Measurements from ENCODE around the gene KRTAP5-6. TPM values are rescaled to one million over a fixed set of nuclear protein-coding genes. Genes with fewer than 3 reads are reported as not detected.

The KRTAP5-6 gene
- total RNA-seq, 1 experiment from 2014 or later: not detected

DNA sequence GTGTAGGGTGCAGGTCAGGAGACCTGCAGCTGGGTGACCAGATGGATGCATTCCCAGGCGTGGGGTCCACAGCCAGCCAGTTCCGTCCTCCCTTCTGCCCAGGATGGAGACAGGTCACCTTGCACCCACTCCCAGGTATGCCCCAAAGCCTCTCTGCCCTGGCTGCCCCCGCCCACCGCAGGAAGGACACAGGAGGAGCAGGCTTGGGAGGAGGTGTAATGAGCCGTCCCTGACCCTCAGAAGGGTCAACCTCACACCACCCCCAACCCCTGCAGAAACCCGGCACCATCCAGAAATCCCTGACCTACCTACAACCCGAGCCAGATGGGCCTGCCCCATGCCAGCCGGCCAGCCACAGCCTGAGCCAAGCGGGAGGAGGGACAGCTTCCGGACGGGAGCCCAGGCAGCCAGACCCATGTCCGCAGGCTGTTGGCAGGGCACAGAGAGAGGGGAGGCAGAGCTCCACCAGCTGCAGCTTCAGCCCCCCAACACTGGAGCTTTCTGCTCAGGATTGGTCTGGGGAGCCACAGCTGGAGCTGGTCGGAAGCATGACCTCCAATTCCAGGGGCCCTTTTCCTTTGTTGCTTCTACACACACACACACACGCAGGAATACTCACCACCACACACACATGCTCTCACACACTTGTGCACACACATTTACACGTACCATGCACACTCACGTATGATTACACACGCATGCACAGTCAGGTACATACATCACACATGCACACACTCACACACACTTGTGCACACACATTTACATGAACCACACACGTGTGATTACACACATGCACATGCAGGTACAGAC is 48.1 kb downstream of the KRTAP5-6 start:
- CTCF ChIA-PET: no interaction called here
- DNase-seq (no peak), ATAC-seq (no peak)
- Histone ChIP-seq H3K36me3 (ENCODE audit: low read depth, low read length) (no peaks in the 10 kb centered on the region), H3K9me3 (ENCODE audit: low read length) (no peaks in the 10 kb centered on the region), H3K9me2 (replicated peaks; ENCODE audit: low read length) (no peaks in the 10 kb centered on the region), H4K20me1 (ENCODE audit: low read length) (no peaks in the 10 kb centered on the region), H3K27me3 (ENCODE audit: low read length) (peaks cover 7% of the 10 kb centered on the region; the same call in 1 of the 2 replicates), H3K9ac (ENCODE audit: low read length) (no peak overlapping the region), H3F3A (ENCODE audit: low read length, unreplicated experiment) (no peaks in the 10 kb centered on the region), H3K4me1 (ENCODE audit: insufficient read depth, low read length) (no peaks in the 10 kb centered on the region), H2AFZ (ENCODE audit: low read length) (no peak overlapping the region), H3K27ac (ENCODE audit: low read length) (no peak overlapping the region), H3K79me2 (ENCODE audit: low read length) (no peaks in the 10 kb centered on the region), H3K4me2 (ENCODE audit: low read length) (no peak overlapping the region), H3K4me3 (ENCODE audit: low read length) (no peak overlapping the region)
- no TSS peak for BruUV-seq (replicated peaks)
- no peak for TF ChIP-seq EZH2 (IDR thresholded peaks at IDR 0.05; ENCODE audit: low read length, unreplicated experiment)
- TF ChIP-seq, protein P1, sequence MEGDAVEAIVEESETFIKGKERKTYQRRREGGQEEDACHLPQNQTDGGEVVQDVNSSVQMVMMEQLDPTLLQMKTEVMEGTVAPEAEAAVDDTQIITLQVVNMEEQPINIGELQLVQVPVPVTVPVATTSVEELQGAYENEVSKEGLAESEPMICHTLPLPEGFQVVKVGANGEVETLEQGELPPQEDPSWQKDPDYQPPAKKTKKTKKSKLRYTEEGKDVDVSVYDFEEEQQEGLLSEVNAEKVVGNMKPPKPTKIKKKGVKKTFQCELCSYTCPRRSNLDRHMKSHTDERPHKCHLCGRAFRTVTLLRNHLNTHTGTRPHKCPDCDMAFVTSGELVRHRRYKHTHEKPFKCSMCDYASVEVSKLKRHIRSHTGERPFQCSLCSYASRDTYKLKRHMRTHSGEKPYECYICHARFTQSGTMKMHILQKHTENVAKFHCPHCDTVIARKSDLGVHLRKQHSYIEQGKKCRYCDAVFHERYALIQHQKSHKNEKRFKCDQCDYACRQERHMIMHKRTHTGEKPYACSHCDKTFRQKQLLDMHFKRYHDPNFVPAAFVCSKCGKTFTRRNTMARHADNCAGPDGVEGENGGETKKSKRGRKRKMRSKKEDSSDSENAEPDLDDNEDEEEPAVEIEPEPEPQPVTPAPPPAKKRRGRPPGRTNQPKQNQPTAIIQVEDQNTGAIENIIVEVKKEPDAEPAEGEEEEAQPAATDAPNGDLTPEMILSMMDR (conservative IDR thresholded peaks at IDR 0.05; ENCODE audit: low read depth, low read length): no peak
- TF ChIP-seq EZH2phosphoT487 (IDR thresholded peaks at IDR 0.05; ENCODE audit: borderline replicate concordance, low read length): no peak
- intact Hi-C loops (cut with micrococcal nuclease): no loop called here
- POLR2A ChIA-PET (ENCODE audit: unreplicated experiment): no interaction called here

DNA sequence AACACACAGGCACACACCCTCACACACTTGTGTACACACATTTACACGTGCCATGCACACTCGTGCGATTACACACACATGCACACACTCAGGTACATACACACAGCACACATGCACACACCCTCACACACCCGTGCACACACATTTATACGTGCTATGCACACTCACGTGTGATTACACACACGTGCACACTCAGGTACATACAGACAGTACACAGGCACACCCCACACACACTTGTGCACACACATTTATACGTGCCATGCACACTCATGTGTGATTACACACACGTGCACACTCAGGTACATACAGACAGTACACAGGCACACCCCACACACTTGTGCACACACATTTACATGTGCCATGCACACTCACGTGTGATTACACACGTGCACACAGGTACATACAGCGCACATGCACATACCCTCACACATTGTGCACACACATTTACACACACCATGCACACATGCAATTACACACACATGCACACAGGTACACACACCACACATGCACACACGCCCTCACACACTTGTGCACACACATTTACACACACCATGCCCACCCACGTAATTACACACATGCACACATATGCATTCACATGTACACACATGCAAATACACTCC is 48.8 kb downstream of the KRTAP5-6 start:
- no peaks in the 10 kb centered on the region for H3K9me2 ChIP-seq (replicated peaks; ENCODE audit: low read length)
- no TSS peak for BruUV-seq (replicated peaks)

More for the DNA sequence above, 48.8 kb downstream of the KRTAP5-6 start:
- POLR2A ChIA-PET (ENCODE audit: unreplicated experiment): no interaction called here
- no peaks in the 10 kb centered on the region for H3K79me2 ChIP-seq (ENCODE audit: low read length)
- no peak for DNase-seq
- no peak overlapping the region for H3K4me3 ChIP-seq (ENCODE audit: low read length)
- no peak overlapping the region for H3K4me2 ChIP-seq (ENCODE audit: low read length)
- no peak overlapping the region for H3K27ac ChIP-seq (ENCODE audit: low read length)
- CTCF ChIA-PET: no interaction called here
- H3K9ac ChIP-seq (ENCODE audit: low read length): no peak overlapping the region
- no peaks in the 10 kb centered on the region for H3K9me3 ChIP-seq (ENCODE audit: low read length)
- no peaks in the 10 kb centered on the region for H4K20me1 ChIP-seq (ENCODE audit: low read length)
- intact Hi-C loops (cut with micrococcal nuclease): no loop called here
- H3K36me3 ChIP-seq (ENCODE audit: low read depth, low read length): no peaks in the 10 kb centered on the region
- no peaks in the 10 kb centered on the region for H3F3A ChIP-seq (ENCODE audit: low read length, unreplicated experiment)
- no peaks in the 10 kb centered on the region for H3K4me1 ChIP-seq (ENCODE audit: insufficient read depth, low read length)
- TF ChIP-seq, protein P1 (conservative IDR thresholded peaks at IDR 0.05; ENCODE audit: low read depth, low read length): no peak
- TF ChIP-seq EZH2phosphoT487 (IDR thresholded peaks at IDR 0.05; ENCODE audit: borderline replicate concordance, low read length) (no peak), EZH2 (IDR thresholded peaks at IDR 0.05; ENCODE audit: low read length, unreplicated experiment) (no peak)
- no peak for ATAC-seq
- no peak overlapping the region for H2AFZ ChIP-seq (ENCODE audit: low read length)
- peaks cover 7% of the 10 kb centered on the region; the same call in 1 of the 2 replicates for H3K27me3 ChIP-seq (ENCODE audit: low read length)

Measured in PC-3 (cell line).